Tibial nerve (tissue), 4 donors: ENCODE data around the gene SHROOM1. TPM values are rescaled to one million over a fixed set of nuclear protein-coding genes. Genes with fewer than 3 reads are reported as not detected.
A peak's percentile ranks its signal among the peaks of the same experiment; 100 is the strongest.

ENCODE experiments used
- DNase-seq, 2 donors: peaks; one replicate each; pipeline ENCODE4 v3.0.0-alpha.2; 2019; ENCODE audit warnings: low spot score in 2 of 2
- H3K27ac ChIP-seq, 4 donors: fragments of 200-600 bp; sonication (generic) in 3 of 4; one replicate each; pipeline ENCODE4 v1.5.1; 2017 to 2019; ENCODE audit warnings: mild to moderate bottlenecking in 1 of 4
- H3K27me3 ChIP-seq, 2 donors: fragments of 200-600 bp; sonication (generic) in 1 of 2; one replicate each; pipeline versions ENCODE4 v1.5.1 to v1.6.0; 2017 to 2019
- H3K36me3 ChIP-seq, 3 donors: fragments of 200-600 bp; sonication (generic); one replicate each; pipeline ENCODE4 v1.5.1; 2018 to 2019
- H3K4me1 ChIP-seq, 4 donors: fragments of 200-600 bp; sonication (generic) in 3 of 4; one replicate each; pipeline ENCODE4 v1.5.1; 2017 to 2019
- H3K4me3 ChIP-seq, 4 donors: fragments of 200-600 bp; sonication (generic) in 3 of 4; one replicate each; pipeline ENCODE4 v1.5.1; 2017 to 2019; ENCODE audit warnings: mild to moderate bottlenecking in 1 of 4, moderate library complexity in 1 of 4
- H3K9me3 ChIP-seq, 4 donors: fragments of 200-600 bp; sonication (generic) in 3 of 4; one replicate each; pipeline ENCODE4 v1.5.1; 2017 to 2019
- EP300 ChIP-seq, 2 donors: sonication (generic); formaldehyde crosslinking; IDR thresholded peaks; one replicate each; pipeline ENCODE4 v1.6.1; 2017; ENCODE audit warnings: antibody characterized with exemption in 2 of 2, mild to moderate bottlenecking in 1 of 2
- POLR2A ChIP-seq, 2 donors: fragments of 450-650 bp; IDR thresholded peaks; one replicate each; pipeline ENCODE4 v1.6.1; 2017; ENCODE audit warnings: antibody characterized with exemption in 2 of 2, mild to moderate bottlenecking in 2 of 2, moderate library complexity in 2 of 2
- WGBS, 2 donors: methylation state at CpG; one replicate each; pipeline ENCODE4 v1.1.5; 2018; 5-methylcytosine and 5-hydroxymethylcytosine counted together
- total RNA-seq, 4 donors: library from RNA; depleted of rRNA; stranded (reverse); fragments of >200 nt; gene quantifications; one replicate each; pipeline ENCODE4 v1.1.0, GENCODE V29; 2016
- TF ChIP-seq, protein P1 (sequence below), 5 experiments: fragments of 200-600 bp in 3 of 5; fragments of 450-650 bp in 2 of 5; sonication (generic) in 3 of 5; IDR thresholded peaks; one replicate each; pipeline ENCODE4 v1.5.1; 2016 to 2019; ENCODE audit warnings: antibody characterized with exemption in 5 of 5, mild to moderate bottlenecking in 3 of 5, moderate library complexity in 2 of 5

SHROOM1 gene
- total RNA-seq, 4 donors from 2014 or later, result 29.1 to 67.5 (median 38.5) TPM

DNA sequence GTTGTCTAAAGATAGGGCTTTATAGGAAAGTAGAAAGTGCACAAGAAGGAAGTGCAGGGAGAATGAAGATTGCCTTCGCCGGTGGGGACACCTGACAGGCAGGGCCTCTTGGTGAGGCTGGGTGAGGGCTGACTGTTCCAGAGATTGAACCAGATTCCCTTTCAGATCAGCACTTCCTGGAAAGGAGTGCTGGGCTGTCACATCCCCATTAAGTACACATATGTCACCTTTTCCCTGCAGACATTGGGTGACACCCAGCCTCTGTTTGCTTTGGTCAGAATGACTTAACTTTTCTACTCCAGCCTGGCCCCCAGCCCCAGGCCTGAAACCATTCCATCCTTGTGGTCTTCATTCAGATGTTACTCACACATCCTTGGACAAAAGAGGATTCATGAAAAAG lies 7.4 kb upstream of the SHROOM1 start:
- DNase-seq, result no peak
- Histone ChIP-seq H3K4me3 (no peak overlapping the region), H3K27me3 (no peaks in the 10 kb centered on the region), H3K9me3 (no peaks in the 10 kb centered on the region), H3K4me1 (no peaks in the 10 kb centered on the region), H3K36me3 (no peaks in the 10 kb centered on the region), H3K27ac (peak overlapping the region in 2 of 4 donors; percentile 4 to 40)
- TF ChIP-seq EP300 (IDR thresholded peaks at IDR 0.05) (no peak), POLR2A (IDR thresholded peaks at IDR 0.05) (no peak)
- TF ChIP-seq, protein P1, sequence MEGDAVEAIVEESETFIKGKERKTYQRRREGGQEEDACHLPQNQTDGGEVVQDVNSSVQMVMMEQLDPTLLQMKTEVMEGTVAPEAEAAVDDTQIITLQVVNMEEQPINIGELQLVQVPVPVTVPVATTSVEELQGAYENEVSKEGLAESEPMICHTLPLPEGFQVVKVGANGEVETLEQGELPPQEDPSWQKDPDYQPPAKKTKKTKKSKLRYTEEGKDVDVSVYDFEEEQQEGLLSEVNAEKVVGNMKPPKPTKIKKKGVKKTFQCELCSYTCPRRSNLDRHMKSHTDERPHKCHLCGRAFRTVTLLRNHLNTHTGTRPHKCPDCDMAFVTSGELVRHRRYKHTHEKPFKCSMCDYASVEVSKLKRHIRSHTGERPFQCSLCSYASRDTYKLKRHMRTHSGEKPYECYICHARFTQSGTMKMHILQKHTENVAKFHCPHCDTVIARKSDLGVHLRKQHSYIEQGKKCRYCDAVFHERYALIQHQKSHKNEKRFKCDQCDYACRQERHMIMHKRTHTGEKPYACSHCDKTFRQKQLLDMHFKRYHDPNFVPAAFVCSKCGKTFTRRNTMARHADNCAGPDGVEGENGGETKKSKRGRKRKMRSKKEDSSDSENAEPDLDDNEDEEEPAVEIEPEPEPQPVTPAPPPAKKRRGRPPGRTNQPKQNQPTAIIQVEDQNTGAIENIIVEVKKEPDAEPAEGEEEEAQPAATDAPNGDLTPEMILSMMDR (IDR thresholded peaks at IDR 0.05), result no peak
- WGBS, 2 donors, result 77 to 78% methylated on average over 2 of the region's 2 CpGs

DNA sequence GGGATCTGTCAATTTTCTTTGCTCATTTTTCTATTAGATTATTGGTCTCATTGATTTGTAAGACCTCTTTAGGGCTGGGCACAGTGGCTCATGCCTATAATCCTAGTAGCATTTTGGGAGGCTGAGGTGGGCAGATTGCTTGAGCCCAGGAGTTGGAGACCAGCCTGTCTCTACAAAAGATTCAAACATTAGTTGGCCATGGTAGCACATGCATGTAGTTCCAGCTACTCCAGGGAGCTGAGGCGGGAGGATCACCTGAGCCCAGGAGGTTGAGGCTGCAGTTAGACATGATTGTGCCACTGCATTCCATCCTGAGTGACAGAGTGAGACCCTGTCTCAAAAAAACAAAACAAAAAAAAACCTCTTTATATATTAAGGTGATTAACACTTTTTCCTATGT lies 6.4 kb upstream of the SHROOM1 start:
- WGBS, 2 donors, result 96 to 100% methylated on average over 1 of the region's 1 CpG
- DNase-seq, result no peak
- Histone ChIP-seq H3K4me3 (no peak overlapping the region), H3K27me3 (no peaks in the 10 kb centered on the region), H3K36me3 (no peaks in the 10 kb centered on the region), H3K4me1 (no peaks in the 10 kb centered on the region), H3K9me3 (no peaks in the 10 kb centered on the region), H3K27ac (no peak overlapping the region)
- TF ChIP-seq, protein P1 (IDR thresholded peaks at IDR 0.05), result no peak
- TF ChIP-seq EP300 (IDR thresholded peaks at IDR 0.05), result no peak
- no peak for TF ChIP-seq POLR2A (IDR thresholded peaks at IDR 0.05)

DNA sequence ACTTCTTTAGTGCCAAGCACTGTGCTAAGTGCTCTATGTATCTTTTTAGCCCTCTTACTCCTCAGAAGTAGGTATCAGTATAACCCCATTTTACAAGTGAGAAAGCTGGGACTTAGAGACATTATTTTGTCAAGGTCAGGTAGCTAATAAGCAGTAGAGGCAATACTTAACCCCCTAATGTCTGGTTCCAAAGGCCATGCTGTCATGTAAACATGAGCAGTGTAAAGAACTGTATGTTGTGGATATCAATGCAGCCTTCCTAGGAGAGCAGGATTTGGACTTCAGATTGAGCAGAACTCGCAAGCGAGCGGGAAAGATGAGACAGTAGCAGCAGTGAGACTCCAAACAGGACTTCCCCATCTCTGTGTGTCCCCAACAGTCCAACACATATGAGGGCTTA lies 3.6 kb upstream of the SHROOM1 start:
- Histone ChIP-seq H3K4me1 (peaks cover 0 to 15% (median 11%) of the 10 kb centered on the region in 4 donors), H3K36me3 (no peaks in the 10 kb centered on the region), H3K4me3 (no peak overlapping the region), H3K27ac (no peak overlapping the region), H3K27me3 (peaks cover 0 to 19% of the 10 kb centered on the region in 2 donors), H3K9me3 (no peaks in the 10 kb centered on the region)
- TF ChIP-seq EP300 (IDR thresholded peaks at IDR 0.05), result no peak
- TF ChIP-seq, protein P1 (IDR thresholded peaks at IDR 0.05), result no peak
- no peak for TF ChIP-seq POLR2A (IDR thresholded peaks at IDR 0.05)
- 96 to 98% methylated on average over 3 of the region's 3 CpGs for WGBS, 2 donors
- DNase-seq, result no peak

DNA sequence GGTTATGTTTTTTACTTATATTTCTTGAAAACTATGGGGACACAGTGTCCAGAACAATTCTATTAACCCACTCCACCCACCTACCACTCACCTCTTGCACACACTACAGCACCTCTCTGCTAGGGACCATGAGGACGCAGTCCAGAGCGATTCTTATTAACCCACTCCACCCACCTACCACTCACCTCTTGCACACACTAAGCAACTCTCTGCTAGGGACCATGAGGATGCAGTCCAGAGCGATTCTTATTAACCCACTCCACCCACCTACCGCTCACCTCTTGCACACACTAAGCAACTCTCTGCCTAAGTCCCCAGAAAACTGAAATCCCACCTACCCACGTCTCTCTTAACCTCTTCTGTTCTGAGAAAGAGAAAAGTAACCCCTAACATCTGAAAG lies 2.2 kb upstream of the SHROOM1 start:
- Histone ChIP-seq H3K9me3 (no peaks in the 10 kb centered on the region), H3K27ac (no peak overlapping the region), H3K4me1 (peaks cover 0 to 20% (median 11%) of the 10 kb centered on the region in 4 donors), H3K4me3 (no peak overlapping the region), H3K36me3 (no peaks in the 10 kb centered on the region), H3K27me3 (peaks cover 0 to 31% of the 10 kb centered on the region in 2 donors)
- 87 to 89% methylated on average over 5 of the region's 5 CpGs for WGBS, 2 donors
- DNase-seq, result no peak
- TF ChIP-seq EP300 (IDR thresholded peaks at IDR 0.05), result no peak
- no peak for TF ChIP-seq POLR2A (IDR thresholded peaks at IDR 0.05)
- TF ChIP-seq, protein P1 (IDR thresholded peaks at IDR 0.05), result no peak

DNA sequence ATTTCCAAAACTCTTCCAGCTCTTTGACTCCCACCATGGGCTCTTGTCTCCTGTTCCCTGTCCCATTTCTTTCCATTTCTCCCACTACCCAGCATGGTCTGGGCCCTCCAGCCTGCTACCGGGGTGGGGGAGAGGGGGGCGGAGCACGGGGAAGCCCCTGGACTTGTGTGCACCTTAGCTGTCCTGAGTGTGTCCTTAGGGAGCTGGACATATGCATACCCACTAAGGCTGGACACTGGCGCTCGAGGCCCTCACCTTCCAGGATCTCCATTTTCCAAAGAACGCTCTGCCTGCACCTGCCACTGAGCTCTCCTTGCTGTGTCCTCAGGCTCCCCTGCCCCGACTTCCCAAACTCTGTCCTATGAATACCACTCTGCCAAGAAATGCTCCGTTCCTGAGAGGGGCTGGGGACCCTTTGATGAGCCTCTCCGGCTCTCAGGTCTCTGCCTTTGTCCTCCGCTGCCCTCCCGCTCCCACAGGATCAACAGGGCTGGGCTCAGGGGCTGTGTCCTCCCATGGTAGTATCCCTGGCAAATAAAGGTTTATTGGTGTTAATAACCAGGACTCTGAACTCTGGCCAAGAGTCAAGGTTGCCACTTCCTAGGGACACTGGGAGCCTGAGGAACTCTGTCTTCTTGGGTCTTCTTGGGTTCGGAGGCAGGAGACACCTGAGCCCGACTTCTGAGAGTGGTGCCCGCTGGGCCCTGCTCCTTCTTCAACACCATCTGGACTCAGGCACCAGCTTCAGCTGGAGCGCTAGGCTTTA lies 831 bp upstream of the SHROOM1 start:
- no peaks in the 10 kb centered on the region for H3K9me3 ChIP-seq
- H3K27ac ChIP-seq, result peak overlapping the region; percentile 73 to 90 (median 80)
- H3K27me3 ChIP-seq, result peaks cover 0 to 43% of the 10 kb centered on the region in 2 donors
- H3K36me3 ChIP-seq, result no peaks in the 10 kb centered on the region
- no peak for DNase-seq
- 81 to 83% methylated on average over 13 to 14 of the region's 15 CpGs for WGBS, 2 donors
- H3K4me1 ChIP-seq, result peaks cover 0 to 29% (median 12%) of the 10 kb centered on the region in 4 donors
- TF ChIP-seq, protein P1 (IDR thresholded peaks at IDR 0.05), result no peak
- TF ChIP-seq EP300 (IDR thresholded peaks at IDR 0.05) (no peak), POLR2A (IDR thresholded peaks at IDR 0.05) (no peak)
- peak overlapping the region in 2 of 4 donors; percentile 68 to 80 for H3K4me3 ChIP-seq
